ENCODE results near the gene LGR4.

Gene LGR4

GRCh38 chr11:27421819-27422494 is 50.6 kb downstream of the LGR4 start (continued):
- no peak for TF ChIP-seq ZNF623 (tag by site-specific recombination; IDR thresholded peaks at IDR 0.05)
- TF ChIP-seq ZNF280D (tag by site-specific recombination; IDR thresholded peaks at IDR 0.05) = no peak
- no peak for TF ChIP-seq ZNF76 (tag by site-specific recombination; IDR thresholded peaks at IDR 0.05; ENCODE audit: borderline replicate concordance, low read depth)
- no peak for TF ChIP-seq ZNF837 (tag by site-specific recombination; IDR thresholded peaks at IDR 0.05)
- no peak for TF ChIP-seq ZNF530 (tag by site-specific recombination; IDR thresholded peaks at IDR 0.05; ENCODE audit: low read depth)
- TF ChIP-seq ZNF449 (tag by site-specific recombination; IDR thresholded peaks at IDR 0.05) = no peak
- TF ChIP-seq PATZ1 (tag by site-specific recombination; IDR thresholded peaks at IDR 0.05) = no peak
- TF ChIP-seq ZNF324 (tag by site-specific recombination; IDR thresholded peaks at IDR 0.05) = no peak
- TF ChIP-seq ZFHX2 (tag by site-specific recombination; conservative IDR thresholded peaks at IDR 0.05) = no peak
- no peak for TF ChIP-seq ZNF174 (tag by site-specific recombination; IDR thresholded peaks at IDR 0.05)
- no peak for TF ChIP-seq ZNF311 (tag by site-specific recombination; IDR thresholded peaks at IDR 0.05; ENCODE audit: borderline replicate concordance)
- TF ChIP-seq FEZF1 (tag by site-specific recombination; IDR thresholded peaks at IDR 0.05) = peak; percentile 32; the same call in 1 of the 2 replicates
- TF ChIP-seq ZNF580 (tag by site-specific recombination; IDR thresholded peaks at IDR 0.05) = no peak
- 0 out of 2 replicates have a peak, but pooled peaks have one; percentile 9 for TF ChIP-seq KLF10 (tag by site-specific recombination; IDR thresholded peaks at IDR 0.05)
- TF ChIP-seq ZNF37A (tag by site-specific recombination; IDR thresholded peaks at IDR 0.05) = no peak
- TF ChIP-seq ZNF701 (tag by site-specific recombination; IDR thresholded peaks at IDR 0.05) = no peak
- TF ChIP-seq ZNF792 (tag by site-specific recombination; IDR thresholded peaks at IDR 0.05) = no peak
- peak; percentile 66 for TF ChIP-seq ZEB2 (tag by site-specific recombination; IDR thresholded peaks at IDR 0.05)
- no peak for TF ChIP-seq REPIN1 (tag by site-specific recombination; IDR thresholded peaks at IDR 0.05; ENCODE audit: low read depth)
- no peak for TF ChIP-seq ZNF398 (tag by site-specific recombination; IDR thresholded peaks at IDR 0.05)
- no peak for TF ChIP-seq SP7 (tag by site-specific recombination; IDR thresholded peaks at IDR 0.05)
- no peak for TF ChIP-seq EGR2 (tag by site-specific recombination; IDR thresholded peaks at IDR 0.05; ENCODE audit: low read depth)
- no peak for TF ChIP-seq ZNF785 (tag by site-specific recombination; IDR thresholded peaks at IDR 0.05)
- peak; percentile 73; the same call in 1 of the 2 replicates for TF ChIP-seq OSR2 (tag by site-specific recombination; IDR thresholded peaks at IDR 0.05)
- no peak for TF ChIP-seq ZBTB7A (tag by site-specific recombination; IDR thresholded peaks at IDR 0.05; ENCODE audit: low read depth)
- no peak for TF ChIP-seq ZNF664 (tag by site-specific recombination; IDR thresholded peaks at IDR 0.05)
- TF ChIP-seq ZNF248 (tag by site-specific recombination; IDR thresholded peaks at IDR 0.05) = no peak
- TF ChIP-seq MZF1 (tag by site-specific recombination; IDR thresholded peaks at IDR 0.05; ENCODE audit: borderline replicate concordance) = no peak
- TF ChIP-seq ZNF843 (tag by site-specific recombination; IDR thresholded peaks at IDR 0.05) = peak; percentile 67
- no peak for TF ChIP-seq ZSCAN16 (tag by site-specific recombination; IDR thresholded peaks at IDR 0.05)
- no peak for TF ChIP-seq KLF8 (tag by site-specific recombination; IDR thresholded peaks at IDR 0.05)
- no peak for TF ChIP-seq PRDM1 (tag by site-specific recombination; IDR thresholded peaks at IDR 0.05)
- TF ChIP-seq ZNF660 (tag by site-specific recombination; IDR thresholded peaks at IDR 0.05) = no peak
- TF ChIP-seq ZNF747 (tag by site-specific recombination; IDR thresholded peaks at IDR 0.05) = no peak
